Uterus (tissue), 2 donors: ENCODE results near the gene NREP.

Experiments used
- POLR2A ChIP-seq, 2 donors: fragments of 450-650 bp; IDR thresholded peaks; one replicate each; pipeline ENCODE4 v1.6.1; 2016; ENCODE audit warnings: antibody characterized with exemption in 2 of 2, mild to moderate bottlenecking in 1 of 2, moderate library complexity in 1 of 2
- TF ChIP-seq, protein P1 (sequence below), 4 experiments: fragments of 200-600 bp in 2 of 4; fragments of 450-650 bp in 2 of 4; sonication (generic) in 2 of 4; IDR thresholded peaks; one replicate each; pipeline ENCODE4 v1.5.1; 2016 to 2019; ENCODE audit warnings: antibody characterized with exemption in 4 of 4, mild to moderate bottlenecking in 2 of 4, moderate library complexity in 1 of 4

DNA sequence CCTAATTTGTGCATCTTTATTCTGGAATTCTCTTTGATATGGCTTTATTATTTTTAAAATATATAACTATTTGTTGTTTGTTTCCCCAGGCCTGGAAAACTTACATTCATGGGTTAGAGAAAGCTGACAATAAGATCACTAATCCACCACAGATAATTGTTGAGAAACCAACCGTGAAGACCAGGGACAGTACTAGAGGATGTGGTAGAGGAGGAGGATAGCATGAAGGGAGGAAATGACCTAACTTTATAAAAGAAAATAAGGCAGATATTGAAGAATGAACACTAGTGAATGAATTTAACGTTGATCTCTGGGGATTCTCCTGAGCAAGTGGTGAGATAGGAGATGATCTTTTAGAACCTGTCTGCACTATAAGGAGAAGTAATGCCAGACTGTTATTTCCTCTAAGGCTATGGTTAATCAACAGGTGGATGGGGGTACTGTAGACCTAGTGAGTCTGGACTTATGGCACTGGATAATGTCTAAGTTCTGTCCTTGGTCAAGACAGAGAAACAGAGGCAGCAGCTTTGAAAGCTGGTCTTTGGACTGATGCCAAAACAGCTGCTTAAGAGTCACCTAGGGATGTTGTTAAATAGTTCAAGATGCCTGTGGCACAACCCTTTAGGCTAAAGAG lies 52.4 kb downstream of the NREP start:
- TF ChIP-seq, protein P1, sequence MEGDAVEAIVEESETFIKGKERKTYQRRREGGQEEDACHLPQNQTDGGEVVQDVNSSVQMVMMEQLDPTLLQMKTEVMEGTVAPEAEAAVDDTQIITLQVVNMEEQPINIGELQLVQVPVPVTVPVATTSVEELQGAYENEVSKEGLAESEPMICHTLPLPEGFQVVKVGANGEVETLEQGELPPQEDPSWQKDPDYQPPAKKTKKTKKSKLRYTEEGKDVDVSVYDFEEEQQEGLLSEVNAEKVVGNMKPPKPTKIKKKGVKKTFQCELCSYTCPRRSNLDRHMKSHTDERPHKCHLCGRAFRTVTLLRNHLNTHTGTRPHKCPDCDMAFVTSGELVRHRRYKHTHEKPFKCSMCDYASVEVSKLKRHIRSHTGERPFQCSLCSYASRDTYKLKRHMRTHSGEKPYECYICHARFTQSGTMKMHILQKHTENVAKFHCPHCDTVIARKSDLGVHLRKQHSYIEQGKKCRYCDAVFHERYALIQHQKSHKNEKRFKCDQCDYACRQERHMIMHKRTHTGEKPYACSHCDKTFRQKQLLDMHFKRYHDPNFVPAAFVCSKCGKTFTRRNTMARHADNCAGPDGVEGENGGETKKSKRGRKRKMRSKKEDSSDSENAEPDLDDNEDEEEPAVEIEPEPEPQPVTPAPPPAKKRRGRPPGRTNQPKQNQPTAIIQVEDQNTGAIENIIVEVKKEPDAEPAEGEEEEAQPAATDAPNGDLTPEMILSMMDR (IDR thresholded peaks at IDR 0.05) = no peak
- TF ChIP-seq POLR2A (IDR thresholded peaks at IDR 0.05) = no peak
